ENCODE measurements around the gene DAPK1. TPM values are rescaled to one million over a fixed set of nuclear protein-coding genes. Genes with fewer than 3 reads are reported as not detected.

Gene DAPK1
- total and polyA plus RNA-seq, 8 donors, result 9.0 to 88.7 (median 50.7) TPM

DNA sequence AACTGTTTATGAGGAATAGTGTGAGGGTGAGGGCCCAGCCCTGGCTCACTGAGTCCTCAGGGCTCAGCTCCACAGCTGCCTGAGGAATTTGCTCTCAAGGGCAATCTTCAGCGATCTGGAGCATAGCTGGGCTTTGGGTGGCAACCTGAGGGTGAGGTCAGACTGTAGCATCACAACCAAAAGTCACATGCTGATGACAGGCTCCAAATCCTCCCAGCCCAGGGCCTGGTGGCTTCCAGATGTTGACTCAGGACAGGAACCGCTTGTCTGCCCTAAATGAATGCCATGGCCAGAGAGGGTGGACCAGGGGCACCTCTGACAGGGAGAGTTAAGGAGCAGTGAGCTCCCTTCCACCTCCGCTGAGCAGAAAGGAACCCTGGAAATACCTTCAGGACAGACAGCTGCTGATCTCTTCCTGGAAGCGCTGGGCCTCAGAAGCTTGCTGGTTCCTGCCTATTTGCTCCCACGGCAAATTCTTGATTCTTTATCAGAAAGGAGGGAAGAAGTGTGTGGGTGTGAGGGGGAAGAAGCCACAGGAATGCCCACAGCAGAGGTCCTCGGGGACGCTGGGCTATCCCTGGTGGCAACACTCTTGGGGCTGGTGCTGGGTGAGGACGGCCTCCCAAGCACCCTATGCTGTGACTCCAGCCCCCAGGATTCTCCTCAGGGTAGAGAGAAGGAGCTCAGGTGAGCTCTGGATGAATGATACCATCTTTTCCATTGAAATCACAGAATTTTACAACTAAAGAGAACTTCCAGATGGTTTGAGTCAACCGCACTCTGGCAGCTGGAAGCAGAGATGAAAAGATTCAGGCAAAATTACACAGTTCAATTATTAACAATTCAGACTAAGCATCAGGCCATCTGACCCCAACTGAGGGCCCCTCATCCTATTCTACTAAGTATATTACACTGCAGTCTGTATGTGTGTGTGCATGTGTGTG is 214.5 kb downstream of the DAPK1 start:
- Histone ChIP-seq H3K27me3 (no peaks in the 10 kb centered on the region), H3K27ac (peak overlapping the region in 4 of 5 donors; percentile 36 to 80 (median 49)), H3K4me1 (peaks cover 4 to 28% (median 10%) of the 10 kb centered on the region in 4 donors), H3K9me3 (no peaks in the 10 kb centered on the region), H3K36me3 (peaks cover 1 to 25% (median 23%) of the 10 kb centered on the region in 4 donors), H3K4me3 (no peak overlapping the region)
- intact Hi-C loops (cut with DNase I; ENCODE audit: low total_unique reads), result no loop called here
- DNase-seq, result no peak
- TF ChIP-seq, protein P1, sequence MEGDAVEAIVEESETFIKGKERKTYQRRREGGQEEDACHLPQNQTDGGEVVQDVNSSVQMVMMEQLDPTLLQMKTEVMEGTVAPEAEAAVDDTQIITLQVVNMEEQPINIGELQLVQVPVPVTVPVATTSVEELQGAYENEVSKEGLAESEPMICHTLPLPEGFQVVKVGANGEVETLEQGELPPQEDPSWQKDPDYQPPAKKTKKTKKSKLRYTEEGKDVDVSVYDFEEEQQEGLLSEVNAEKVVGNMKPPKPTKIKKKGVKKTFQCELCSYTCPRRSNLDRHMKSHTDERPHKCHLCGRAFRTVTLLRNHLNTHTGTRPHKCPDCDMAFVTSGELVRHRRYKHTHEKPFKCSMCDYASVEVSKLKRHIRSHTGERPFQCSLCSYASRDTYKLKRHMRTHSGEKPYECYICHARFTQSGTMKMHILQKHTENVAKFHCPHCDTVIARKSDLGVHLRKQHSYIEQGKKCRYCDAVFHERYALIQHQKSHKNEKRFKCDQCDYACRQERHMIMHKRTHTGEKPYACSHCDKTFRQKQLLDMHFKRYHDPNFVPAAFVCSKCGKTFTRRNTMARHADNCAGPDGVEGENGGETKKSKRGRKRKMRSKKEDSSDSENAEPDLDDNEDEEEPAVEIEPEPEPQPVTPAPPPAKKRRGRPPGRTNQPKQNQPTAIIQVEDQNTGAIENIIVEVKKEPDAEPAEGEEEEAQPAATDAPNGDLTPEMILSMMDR (IDR thresholded peaks at IDR 0.05), result no peak
- TF ChIP-seq EP300 (IDR thresholded peaks at IDR 0.05) (no peak), POLR2AphosphoS5 (IDR thresholded peaks at IDR 0.05) (no peak), POLR2A (IDR thresholded peaks at IDR 0.05) (no peak)
- 58 to 71% (median 61%) methylated on average over 9 of the region's 9 CpGs for WGBS, 5 donors

DNA sequence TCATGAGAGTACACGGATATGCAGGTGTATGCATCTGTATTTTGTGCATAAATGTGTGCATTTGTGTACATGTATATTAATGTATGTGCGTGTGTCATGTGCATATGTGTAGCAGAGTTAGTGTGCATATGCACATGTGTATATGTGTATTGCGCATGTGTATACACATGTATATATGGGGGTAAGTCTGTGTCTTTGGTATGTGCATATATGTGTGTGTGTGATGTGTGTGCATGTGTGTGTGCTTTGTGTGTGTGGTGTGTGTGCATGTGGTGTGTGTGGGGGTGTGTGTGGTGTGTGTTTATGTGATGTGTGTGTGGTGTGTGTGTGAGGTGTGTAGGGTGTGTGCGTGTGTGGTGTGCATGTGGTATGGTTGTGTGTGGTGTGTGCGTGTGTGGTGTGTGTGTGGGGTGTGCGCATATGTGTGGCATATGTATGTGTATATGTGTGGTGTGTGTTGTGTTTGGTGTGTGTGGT is 215.2 kb downstream of the DAPK1 start:
- H3K4me1 ChIP-seq, result peaks cover 4 to 28% (median 10%) of the 10 kb centered on the region in 4 donors
- DNase-seq, result no peak
- no peak overlapping the region for H3K4me3 ChIP-seq
- no peak for TF ChIP-seq EP300 (IDR thresholded peaks at IDR 0.05)
- no peak for TF ChIP-seq POLR2A (IDR thresholded peaks at IDR 0.05)
- TF ChIP-seq, protein P1 (IDR thresholded peaks at IDR 0.05), result no peak
- no peak for TF ChIP-seq POLR2AphosphoS5 (IDR thresholded peaks at IDR 0.05)
- 92 to 97% (median 95%) methylated on average over 6 of the region's 6 CpGs for WGBS, 5 donors
- H3K9me3 ChIP-seq, result no peaks in the 10 kb centered on the region
- intact Hi-C loops (cut with DNase I; ENCODE audit: low total_unique reads), result no loop called here
- H3K36me3 ChIP-seq, result peaks cover 0 to 18% (median 16%) of the 10 kb centered on the region in 4 donors
- no peaks in the 10 kb centered on the region for H3K27me3 ChIP-seq
- H3K27ac ChIP-seq, result peak overlapping the region in 4 of 5 donors; percentile 62 to 81 (median 75)

DNA sequence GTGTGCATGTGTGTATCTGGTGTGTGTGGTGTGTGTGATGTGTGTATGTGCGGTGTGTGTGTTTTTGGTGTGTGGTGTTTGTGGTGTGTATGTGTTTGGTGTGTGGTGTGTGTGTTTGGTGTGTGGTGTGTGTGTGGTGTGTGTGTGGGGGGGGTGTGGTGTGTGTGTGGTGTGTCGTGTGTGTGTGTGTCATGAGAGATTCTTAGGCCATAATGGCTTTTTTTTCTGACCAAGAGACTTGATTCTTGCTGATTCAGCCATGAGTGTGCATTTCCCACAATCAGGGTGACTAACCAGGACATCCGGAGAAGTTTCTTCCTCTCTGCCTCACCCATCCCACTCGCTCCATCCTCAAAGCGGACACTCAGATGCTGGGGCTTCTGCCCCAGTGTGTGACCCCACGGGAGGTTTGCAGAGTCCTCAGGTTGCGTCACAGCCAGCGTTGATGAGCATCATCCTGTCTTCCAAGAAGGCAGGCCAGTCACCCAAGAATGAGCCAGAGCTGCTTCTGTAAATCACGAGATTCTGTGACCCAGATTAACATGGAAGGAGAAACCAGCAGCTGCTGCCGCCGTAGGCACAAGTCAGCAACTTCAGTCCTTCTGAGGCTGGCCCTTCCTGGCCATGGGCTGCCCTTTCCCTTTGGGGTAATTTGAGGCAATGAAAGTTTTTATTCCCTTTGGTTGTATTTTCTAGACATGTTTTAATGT is 215.8 kb downstream of the DAPK1 start:
- H3K4me1 ChIP-seq, result peaks cover 4 to 28% (median 10%) of the 10 kb centered on the region in 4 donors
- no peak overlapping the region for H3K4me3 ChIP-seq
- intact Hi-C loops (cut with DNase I; ENCODE audit: low total_unique reads), result no loop called here
- H3K27ac ChIP-seq, result peak overlapping the region; percentile 61 to 81 (median 70)
- H3K27me3 ChIP-seq, result no peaks in the 10 kb centered on the region
- H3K36me3 ChIP-seq, result peaks cover 0 to 12% (median 12%) of the 10 kb centered on the region in 4 donors
- peak; percentile 56 to 69 for DNase-seq
- no peak for TF ChIP-seq POLR2A (IDR thresholded peaks at IDR 0.05)
- TF ChIP-seq, protein P1 (IDR thresholded peaks at IDR 0.05), result no peak
- TF ChIP-seq EP300 (IDR thresholded peaks at IDR 0.05), result no peak
- TF ChIP-seq POLR2AphosphoS5 (IDR thresholded peaks at IDR 0.05), result peak; percentile 7 to 74 (median 57)
- H3K9me3 ChIP-seq, result no peaks in the 10 kb centered on the region
- 43 to 60% (median 57%) methylated on average over 11 of the region's 11 CpGs for WGBS, 5 donors

DNA sequence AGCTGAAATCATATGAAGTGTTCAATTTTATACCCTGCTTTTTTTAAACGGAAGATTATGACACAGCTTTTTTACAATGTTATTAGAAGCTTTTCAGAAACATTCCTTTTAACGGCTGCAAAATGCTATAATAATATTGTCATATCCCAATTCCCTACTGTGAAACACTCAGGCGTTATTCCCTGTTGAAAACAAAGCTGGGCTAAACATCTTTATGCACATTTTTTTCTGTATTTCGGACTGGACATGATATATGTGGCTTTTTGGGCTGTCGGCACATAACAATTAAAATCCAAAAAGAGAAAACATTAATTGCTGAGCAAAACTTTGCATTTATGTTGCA is 216.3 kb downstream of the DAPK1 start:
- Histone ChIP-seq H3K4me3 (no peak overlapping the region), H3K27ac (peak overlapping the region in 4 of 5 donors; percentile 62 to 81 (median 75)), H3K27me3 (no peaks in the 10 kb centered on the region), H3K36me3 (peaks cover 0 to 7% (median 6%) of the 10 kb centered on the region in 4 donors), H3K4me1 (peaks cover 4 to 28% (median 10%) of the 10 kb centered on the region in 4 donors), H3K9me3 (no peaks in the 10 kb centered on the region)
- intact Hi-C loops (cut with DNase I; ENCODE audit: low total_unique reads), result no loop called here
- 53 to 80% (median 64%) methylated on average over 5 of the region's 5 CpGs for WGBS, 5 donors
- no peak for DNase-seq
- no peak for TF ChIP-seq POLR2AphosphoS5 (IDR thresholded peaks at IDR 0.05)

Measured in stomach (tissue), 9 donors.